DND-41 (cell line): ENCODE data around the gene ZHX3.

Experiments
- ATAC-seq: fragments of 200-7000 bp; cut with Tn5 transposase; 3 replicates; pipeline ENCODE4 v1.9.1; 2021; ENCODE audit warnings: low read depth; ENCODE audit not compliant: insufficient read depth
- DNase-seq: peaks from one replicate; pipeline ENCODE4 v3.0.0-alpha.2; 2020
- H2AFZ ChIP-seq: 2 replicates; pipeline ENCODE4 v1.6.0; 2012; ENCODE audit warnings: low read depth, low read length
- H3K27ac ChIP-seq: 2 replicates; pipeline ENCODE4 v1.5.1; 2012; ENCODE audit warnings: low read length, inconsistent platforms
- H3K27me3 ChIP-seq: fragments of 200-600 bp; sonication (generic); 2 replicates; pipeline ENCODE4 v1.6.0; 2012; ENCODE audit warnings: low read length, mild to moderate bottlenecking, inconsistent platforms; ENCODE audit not compliant: insufficient read depth, poor library complexity
- H3K36me3 ChIP-seq: 2 replicates; pipeline ENCODE4 v1.5.1; 2012; ENCODE audit warnings: low read length, inconsistent platforms; ENCODE audit not compliant: insufficient read depth
- H3K4me1 ChIP-seq: 2 replicates; pipeline ENCODE4 v1.5.1; 2012; ENCODE audit warnings: mild to moderate bottlenecking, low read length; ENCODE audit not compliant: insufficient read depth
- H3K4me2 ChIP-seq: 2 replicates; pipeline ENCODE4 v1.6.0; 2012; ENCODE audit warnings: mild to moderate bottlenecking, moderate library complexity, low read length, inconsistent platforms; ENCODE audit not compliant: insufficient read depth
- H3K4me3 ChIP-seq, 2 experiments: fragments of 200-600 bp in 1 of 2; shearing (Covaris generic) in 1 of 2; 2 replicates each; pipeline ENCODE4 v1.5.1; 2012 to 2016; ENCODE audit warnings: inconsistent platforms in 2 of 2, low read length in 2 of 2, mild to moderate bottlenecking in 2 of 2, low read depth in 1 of 2, moderate library complexity in 1 of 2
- H3K79me2 ChIP-seq: 2 replicates; pipeline ENCODE4 v1.6.0; 2012; ENCODE audit warnings: low read length, inconsistent platforms; ENCODE audit not compliant: insufficient read depth
- H3K9ac ChIP-seq: 2 replicates; pipeline ENCODE4 v1.6.0; 2012; ENCODE audit warnings: low read depth, mild to moderate bottlenecking, inconsistent platforms, low read length, moderate library complexity
- H3K9me3 ChIP-seq: 2 replicates; pipeline ENCODE4 v1.5.1; 2012; ENCODE audit warnings: low read length, moderate library complexity, mild to moderate bottlenecking, inconsistent platforms; ENCODE audit not compliant: insufficient read depth, severe bottlenecking
- H4K20me1 ChIP-seq: 2 replicates; pipeline ENCODE4 v1.6.0; 2012; ENCODE audit warnings: low read length; ENCODE audit not compliant: insufficient read depth
- EZH2 ChIP-seq: IDR thresholded peaks from 3 replicates; pipeline ENCODE4 v1.6.1; 2012; ENCODE audit warnings: borderline replicate concordance, low read depth, mild to moderate bottlenecking, moderate library complexity, low read length, inconsistent platforms; ENCODE audit not compliant: severe bottlenecking
- TF ChIP-seq, protein P1 (sequence below): IDR thresholded peaks from 2 replicates; pipeline ENCODE4 v1.5.1; 2012; ENCODE audit warnings: borderline replicate concordance, low read length, moderate library complexity, mild to moderate bottlenecking; ENCODE audit not compliant: poor library complexity, severe bottlenecking; ENCODE audit errors: extremely low read depth

ZHX3 gene

DNA sequence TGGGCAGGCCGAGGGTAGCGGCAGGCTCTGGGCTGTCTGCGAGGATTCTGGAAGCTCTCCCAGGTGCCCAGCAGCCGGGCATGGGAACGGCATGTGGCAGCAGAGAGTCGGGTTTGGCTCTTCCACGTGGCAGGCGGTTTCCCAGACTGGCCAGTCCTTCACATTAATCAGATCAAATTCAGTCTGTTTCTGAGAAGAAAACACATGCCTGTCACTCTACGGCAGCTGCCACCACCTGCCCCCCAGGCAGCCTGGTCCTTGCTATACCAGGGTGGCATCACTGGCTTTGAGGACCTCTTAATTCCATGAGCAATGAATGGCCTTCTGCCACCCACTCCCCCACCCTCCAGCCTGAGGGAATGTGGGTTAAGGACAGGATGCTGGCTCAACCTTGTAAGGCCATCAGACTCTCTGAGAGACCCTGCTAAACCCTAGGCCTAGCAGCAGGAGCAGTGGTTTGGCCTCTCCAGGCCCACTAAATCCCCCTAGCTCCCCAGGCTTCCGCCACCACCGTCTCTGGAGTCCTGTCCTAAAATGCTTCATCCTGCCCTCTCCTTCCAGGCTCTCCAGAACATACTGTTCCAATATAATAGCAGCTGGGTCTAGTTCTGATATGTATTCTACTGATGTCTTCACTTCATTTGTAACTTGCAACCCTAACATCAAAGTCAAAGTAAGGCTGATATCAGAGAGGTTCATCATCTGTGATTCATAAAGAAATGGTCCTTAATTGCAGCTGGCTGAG is 132.3 kb downstream of the ZHX3 start:
- TF ChIP-seq, protein P1, sequence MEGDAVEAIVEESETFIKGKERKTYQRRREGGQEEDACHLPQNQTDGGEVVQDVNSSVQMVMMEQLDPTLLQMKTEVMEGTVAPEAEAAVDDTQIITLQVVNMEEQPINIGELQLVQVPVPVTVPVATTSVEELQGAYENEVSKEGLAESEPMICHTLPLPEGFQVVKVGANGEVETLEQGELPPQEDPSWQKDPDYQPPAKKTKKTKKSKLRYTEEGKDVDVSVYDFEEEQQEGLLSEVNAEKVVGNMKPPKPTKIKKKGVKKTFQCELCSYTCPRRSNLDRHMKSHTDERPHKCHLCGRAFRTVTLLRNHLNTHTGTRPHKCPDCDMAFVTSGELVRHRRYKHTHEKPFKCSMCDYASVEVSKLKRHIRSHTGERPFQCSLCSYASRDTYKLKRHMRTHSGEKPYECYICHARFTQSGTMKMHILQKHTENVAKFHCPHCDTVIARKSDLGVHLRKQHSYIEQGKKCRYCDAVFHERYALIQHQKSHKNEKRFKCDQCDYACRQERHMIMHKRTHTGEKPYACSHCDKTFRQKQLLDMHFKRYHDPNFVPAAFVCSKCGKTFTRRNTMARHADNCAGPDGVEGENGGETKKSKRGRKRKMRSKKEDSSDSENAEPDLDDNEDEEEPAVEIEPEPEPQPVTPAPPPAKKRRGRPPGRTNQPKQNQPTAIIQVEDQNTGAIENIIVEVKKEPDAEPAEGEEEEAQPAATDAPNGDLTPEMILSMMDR = no peak
- TF ChIP-seq EZH2 = no peak

DNA sequence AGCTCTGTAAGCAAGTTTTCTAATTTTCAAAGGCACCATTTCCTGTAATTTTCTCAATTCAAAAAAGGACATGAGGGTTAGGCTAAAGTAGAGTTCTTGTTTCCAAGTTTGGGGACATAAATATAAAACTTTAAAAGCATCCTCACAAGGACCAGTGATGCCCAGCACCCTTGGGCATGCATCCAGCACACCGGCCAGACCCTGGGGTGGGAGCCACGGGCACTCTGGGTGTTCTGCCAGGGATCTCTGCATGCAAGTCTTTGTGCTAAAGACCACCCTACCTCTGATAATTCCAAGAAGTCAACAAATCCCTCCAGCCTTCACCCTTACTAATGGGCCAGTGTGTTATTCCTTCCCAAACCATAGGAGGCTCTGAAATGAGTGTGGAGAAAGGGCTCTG is 133.7 kb downstream of the ZHX3 start:
- ATAC-seq (no peak), DNase-seq (peak; percentile 2)
- peaks cover 15% of the 10 kb centered on the region for H3K36me3 ChIP-seq
- no peaks in the 10 kb centered on the region for H3K9me3 ChIP-seq
- no peak overlapping the region for H3K4me3 ChIP-seq
- H3K4me2 ChIP-seq = no peak overlapping the region
- TF ChIP-seq, protein P1 = no peak
- no peak for TF ChIP-seq EZH2
- no peak overlapping the region for H2AFZ ChIP-seq
- H3K27ac ChIP-seq = no peak overlapping the region
- no peak overlapping the region for H3K9ac ChIP-seq
- peaks cover 2% of the 10 kb centered on the region; the same call in 1 of the 2 replicates for H4K20me1 ChIP-seq
- no peaks in the 10 kb centered on the region for H3K79me2 ChIP-seq
- H3K27me3 ChIP-seq = no peaks in the 10 kb centered on the region
- no peaks in the 10 kb centered on the region for H3K4me1 ChIP-seq

More for the DNA sequence above, 132.3 kb downstream of the ZHX3 start:
- no peak overlapping the region for H3K4me2 ChIP-seq
- no peak overlapping the region for H3K9ac ChIP-seq
- H3K79me2 ChIP-seq = no peaks in the 10 kb centered on the region
- DNase-seq = no peak
- no peak for ATAC-seq
- H3K4me3 ChIP-seq = no peak overlapping the region
- H2AFZ ChIP-seq = no peak overlapping the region
- H3K36me3 ChIP-seq = peaks cover 15% of the 10 kb centered on the region
- H3K4me1 ChIP-seq = no peaks in the 10 kb centered on the region
- H3K9me3 ChIP-seq = no peaks in the 10 kb centered on the region
- no peak overlapping the region for H3K27ac ChIP-seq
- 0 out of 2 replicates have a peak, but pooled peaks cover 2% of the 10 kb centered on the region for H4K20me1 ChIP-seq
- H3K27me3 ChIP-seq = no peaks in the 10 kb centered on the region

DNA sequence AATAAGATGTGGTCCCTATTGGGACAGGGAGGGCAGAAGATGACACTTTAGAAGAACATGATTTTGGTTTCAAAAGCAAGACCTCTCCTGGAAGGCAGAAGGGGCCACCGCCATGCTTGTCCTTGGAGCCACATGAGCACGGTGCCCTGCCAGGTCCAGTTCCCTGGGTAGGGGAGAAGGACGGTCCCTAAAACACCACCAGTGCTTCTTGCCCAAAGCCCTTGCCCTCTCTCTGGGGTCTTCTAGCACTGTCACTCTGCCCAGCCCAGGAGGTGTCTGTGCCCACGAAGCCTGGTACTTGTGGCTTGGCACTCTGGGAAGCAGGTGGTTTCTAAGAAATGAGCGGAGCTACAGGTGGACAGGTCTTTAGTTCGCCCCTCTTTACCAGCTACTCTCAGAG is 134.1 kb downstream of the ZHX3 start:
- TF ChIP-seq EZH2 = no peak
- TF ChIP-seq, protein P1 = no peak
- Histone ChIP-seq H3K27me3 (no peaks in the 10 kb centered on the region), H2AFZ (no peak overlapping the region), H3K4me1 (no peaks in the 10 kb centered on the region), H3K9ac (no peak overlapping the region), H3K79me2 (no peaks in the 10 kb centered on the region), H3K4me3 (no peak overlapping the region), H3K9me3 (no peaks in the 10 kb centered on the region), H4K20me1 (peaks cover 2% of the 10 kb centered on the region; the same call in 1 of the 2 replicates), H3K27ac (no peak overlapping the region), H3K36me3 (peaks cover 15% of the 10 kb centered on the region), H3K4me2 (no peak overlapping the region)
- ATAC-seq (no peak), DNase-seq (peak; percentile 3)
